Stimulated activated CD4-positive, alpha-beta T cell treated with anti-CD3 and anti-CD28 coated beads, TNF-alpha, amount 100 ng/mL, for 24 hours (primary cell): Measurements from ENCODE around the gene LRRC7.

Experiments
- DNase-seq, 3 experiments: peaks; one replicate each; pipeline ENCODE4 v3.0.0-alpha.2; 2020; ENCODE audit warnings: low read depth in 3 of 3

Gene LRRC7

DNA sequence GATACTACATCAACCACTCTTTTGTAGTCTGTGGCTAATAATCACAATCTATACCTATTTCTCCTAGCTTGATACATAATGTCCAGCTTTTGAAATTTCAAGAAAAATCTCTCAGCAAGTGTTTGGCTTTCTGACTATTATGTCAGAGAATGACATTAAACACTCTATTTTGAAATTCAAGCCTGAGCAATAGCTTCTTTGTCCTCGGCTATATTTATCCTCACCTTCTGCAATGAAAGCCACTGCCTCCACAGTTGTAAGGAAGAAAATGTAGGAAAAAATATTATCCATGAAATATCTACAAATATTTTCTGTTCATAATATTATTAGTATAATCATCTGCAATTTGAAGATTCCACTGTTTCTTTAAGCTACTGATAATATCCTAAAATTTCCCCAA is 22.1 kb downstream of the LRRC7 start:
- DNase-seq, result no peak

DNA sequence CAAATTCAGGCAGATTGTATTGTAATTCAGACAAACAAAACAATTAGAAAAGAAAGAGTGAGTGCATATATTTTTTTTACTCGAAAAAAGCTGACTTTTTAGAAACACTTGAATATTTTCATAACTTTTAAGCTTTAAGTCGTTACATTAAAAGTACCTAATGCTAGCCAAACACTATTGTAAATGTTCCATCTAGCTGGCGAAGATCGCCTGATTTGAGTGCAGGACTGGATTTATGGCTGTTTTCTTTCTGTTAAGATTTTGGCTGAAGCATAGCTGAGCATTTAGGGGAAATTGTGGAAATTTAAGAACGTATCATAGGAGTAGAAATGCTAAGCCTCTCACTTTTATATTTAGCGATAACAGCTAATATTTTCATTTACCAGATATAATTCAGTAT is 24.6 kb downstream of the LRRC7 start:
- no peak for DNase-seq

DNA sequence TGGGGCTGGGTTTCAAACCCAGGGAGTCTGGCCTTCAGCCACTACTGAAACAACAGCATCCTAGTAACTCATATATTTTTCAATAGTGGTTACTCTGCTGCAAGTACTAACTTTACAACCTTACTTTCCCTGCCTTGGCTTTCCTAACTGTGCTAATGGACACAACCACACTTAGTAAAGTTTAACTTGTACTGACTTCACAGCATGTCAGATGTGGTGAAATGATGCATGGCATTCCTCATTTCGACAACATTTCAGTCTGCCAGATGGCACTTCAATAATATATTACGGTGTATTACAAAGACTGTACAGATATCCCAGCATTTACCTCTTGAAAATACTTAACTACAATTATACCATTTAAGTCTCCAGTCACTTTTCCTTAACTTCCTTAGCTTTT is 27.8 kb downstream of the LRRC7 start:
- no peak for DNase-seq

DNA sequence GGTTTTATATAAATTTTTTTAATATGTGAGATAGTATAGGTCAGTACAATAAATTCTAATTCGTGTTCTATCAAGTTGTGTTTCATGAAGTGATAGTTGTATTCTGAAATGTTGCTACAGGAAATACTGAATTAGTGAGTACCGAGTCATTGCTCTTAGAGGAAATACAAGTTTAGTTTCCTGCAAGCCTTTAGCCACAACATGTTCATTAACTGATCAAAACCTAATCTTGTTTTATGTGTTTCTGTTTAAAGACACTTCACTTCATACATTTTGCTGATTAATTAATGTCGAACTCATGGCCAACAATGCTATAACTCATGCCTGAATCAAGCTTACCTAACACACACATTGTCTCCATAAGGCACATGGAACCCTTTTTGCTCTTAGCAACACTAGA is 43.6 kb downstream of the LRRC7 start:
- no peak for DNase-seq

DNA sequence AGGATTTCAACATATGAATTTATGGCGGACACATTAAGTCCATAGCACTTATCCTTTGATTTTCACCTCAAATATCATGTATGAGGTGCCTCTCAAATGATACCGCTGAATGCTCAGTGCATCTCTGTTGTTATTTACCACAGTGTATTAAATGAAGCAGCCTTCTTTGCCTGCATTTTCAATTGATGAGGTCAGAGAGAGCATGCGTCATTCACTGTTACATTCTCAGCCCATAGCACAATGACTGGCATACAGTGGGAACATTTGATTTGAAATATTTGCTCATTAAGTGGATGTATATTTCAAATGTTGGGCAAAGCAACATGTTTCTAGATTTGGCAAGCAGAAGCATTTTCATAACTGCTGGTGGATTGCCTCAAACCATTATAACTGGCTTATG is 45.7 kb downstream of the LRRC7 start:
- DNase-seq, result no peak

DNA sequence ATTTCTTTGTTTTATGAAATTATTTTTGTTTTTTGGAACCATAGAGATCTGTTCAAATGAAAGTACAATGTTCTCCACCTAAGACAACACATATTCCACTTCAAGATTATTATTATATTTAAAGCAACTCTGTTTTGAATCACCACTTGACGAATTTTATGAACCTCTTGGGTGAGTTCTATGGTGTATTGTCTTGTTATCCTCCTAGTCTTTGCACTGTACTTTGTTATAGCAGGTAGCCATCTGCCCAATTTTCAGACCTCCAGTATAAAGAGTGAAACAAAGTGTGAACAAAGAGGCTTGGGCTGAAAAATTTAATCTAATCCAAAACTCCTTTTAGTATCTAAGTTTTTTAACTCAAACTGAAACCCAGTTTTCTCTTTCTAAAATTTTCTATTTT is 71.0 kb downstream of the LRRC7 start:
- no peak for DNase-seq

DNA sequence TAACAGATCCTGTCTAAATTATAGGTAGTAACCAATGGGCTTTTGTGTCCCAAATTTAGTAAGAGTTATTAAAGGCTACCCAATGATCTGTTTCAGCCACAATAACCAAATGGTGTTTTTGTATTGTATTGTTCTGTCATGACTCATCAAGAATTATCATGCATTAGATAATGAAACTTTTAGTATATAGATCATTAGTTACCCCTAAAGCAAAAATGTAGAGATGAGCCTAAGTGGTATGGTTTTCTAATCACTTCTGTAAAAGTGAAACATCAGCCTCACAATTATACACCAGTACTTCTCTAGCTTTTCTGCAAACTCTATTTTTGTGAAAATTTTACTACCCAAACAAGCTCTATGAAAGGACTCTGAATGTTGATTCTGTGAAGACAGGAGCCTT is 71.4 kb downstream of the LRRC7 start:
- no peak for DNase-seq

DNA sequence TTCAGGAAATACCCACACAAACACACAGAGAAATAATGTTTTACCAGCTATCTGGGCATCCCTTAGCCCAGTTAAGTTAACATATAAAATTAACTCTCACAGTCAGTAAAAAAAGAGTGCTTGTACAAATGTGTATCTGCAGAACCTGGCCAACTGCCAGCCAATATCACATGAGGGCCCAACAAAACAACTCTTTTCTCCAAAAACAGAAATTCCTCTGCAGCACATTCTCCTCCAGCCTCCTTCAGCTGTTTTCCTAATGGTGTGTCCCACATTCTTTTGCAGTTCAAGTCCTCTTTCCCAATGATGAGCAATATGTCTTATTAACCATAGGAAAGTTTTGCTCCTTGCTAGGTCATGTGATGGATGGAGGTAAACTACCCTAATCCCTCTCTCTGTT is 75.5 kb downstream of the LRRC7 start:
- DNase-seq, result no peak

DNA sequence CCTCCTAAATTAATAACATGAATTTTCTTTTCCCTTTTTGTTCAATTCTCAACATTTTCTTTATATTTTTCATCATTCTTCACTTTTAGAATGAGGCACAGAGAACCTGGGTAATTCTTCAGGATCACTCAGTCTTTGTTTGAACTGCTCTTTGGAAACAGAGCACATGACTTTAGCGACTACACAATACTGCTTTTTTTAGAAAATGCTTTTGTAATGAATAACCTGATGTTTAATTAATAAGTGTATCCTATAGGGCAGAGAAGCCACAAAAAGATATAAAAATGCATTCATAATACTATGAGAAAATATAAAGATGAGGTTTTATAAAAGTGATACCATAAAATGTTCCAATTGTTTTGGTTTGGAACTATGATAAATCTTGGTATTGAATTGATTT is 77.8 kb downstream of the LRRC7 start:
- DNase-seq, result no peak

DNA sequence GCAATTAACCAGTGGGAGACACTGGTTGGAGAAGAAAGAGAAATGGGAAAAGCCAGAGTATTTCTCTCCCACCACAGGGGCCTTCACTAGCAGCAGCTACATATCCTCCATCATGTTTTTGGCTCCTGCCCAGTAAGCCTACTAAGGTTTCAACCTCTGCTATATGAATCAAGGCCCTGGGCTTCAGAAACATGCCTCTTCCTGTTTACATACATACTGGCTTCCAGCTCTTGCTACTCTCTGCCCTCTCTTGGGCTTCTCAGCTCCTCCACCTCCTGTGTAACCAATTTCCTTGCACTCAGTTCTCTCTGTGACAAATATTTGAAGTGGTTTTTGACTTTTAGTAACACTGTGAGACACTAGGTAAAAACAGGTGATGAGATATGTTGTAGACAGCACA is 80.8 kb downstream of the LRRC7 start:
- DNase-seq, result no peak

DNA sequence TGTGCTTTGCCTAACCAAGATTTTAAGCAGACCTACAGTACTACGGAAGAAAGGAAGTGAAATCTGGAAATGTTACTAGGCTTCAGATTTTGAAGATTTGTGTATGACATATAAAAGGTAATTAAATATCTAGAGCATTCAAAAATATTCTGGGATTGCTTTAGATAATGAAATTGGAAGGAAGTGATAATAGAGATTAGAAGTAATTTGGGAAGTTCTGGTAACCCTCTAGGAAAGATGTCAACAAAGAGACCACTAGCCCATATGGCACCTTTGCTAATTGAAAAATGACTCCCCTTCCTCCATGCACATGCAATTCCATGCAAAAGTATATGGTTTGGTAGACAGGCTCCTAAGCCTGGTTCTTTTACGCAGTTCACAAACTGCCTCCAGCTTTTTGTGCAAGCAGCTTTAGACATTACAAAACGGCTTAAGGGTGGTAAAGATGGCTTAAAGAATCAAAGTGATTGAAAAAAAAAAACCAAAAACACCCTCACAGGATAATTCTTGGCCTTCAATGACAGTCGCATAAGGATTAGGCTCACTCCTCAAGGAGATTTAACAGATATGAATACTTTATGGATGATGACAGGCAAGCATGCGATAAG is 81.8 kb downstream of the LRRC7 start:
- no peak for DNase-seq

DNA sequence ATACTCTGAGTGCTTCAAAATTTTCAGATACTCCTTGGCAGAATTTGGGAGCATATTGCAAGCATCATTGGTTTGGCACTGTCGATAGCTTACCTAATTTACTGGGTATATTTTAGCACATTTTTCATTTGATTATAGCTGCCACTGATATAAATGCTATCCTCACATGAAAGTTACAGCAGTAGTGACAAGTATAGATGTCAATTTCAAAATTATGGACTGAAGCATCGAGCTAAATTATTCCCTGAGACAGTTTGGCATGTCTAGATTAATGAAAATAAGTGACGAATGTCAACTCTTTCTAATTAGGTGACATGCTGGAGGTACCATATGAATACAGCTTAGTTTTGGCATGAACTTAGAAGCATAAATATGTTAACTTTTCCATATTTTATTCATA is 83.1 kb downstream of the LRRC7 start:
- no peak for DNase-seq

DNA sequence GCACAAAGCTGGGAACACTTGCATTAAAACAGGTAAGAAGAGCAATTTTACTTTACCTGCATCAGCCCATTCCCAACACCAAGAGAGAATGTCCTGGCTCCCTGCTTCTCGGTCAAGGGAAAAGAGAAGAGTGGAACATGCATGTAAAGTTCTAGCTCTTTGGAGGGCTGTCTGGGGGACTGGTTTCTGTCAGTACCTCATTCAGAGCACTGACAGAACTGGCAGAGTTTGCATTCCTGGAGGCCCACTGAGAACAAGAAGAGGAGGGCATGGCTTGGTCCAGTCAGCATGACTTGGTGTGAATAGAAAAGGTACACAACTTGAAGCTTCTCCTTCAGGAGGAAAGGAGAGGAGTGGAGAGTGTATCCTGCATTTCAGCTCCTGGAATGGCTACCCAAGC is 83.9 kb downstream of the LRRC7 start:
- no peak for DNase-seq

DNA sequence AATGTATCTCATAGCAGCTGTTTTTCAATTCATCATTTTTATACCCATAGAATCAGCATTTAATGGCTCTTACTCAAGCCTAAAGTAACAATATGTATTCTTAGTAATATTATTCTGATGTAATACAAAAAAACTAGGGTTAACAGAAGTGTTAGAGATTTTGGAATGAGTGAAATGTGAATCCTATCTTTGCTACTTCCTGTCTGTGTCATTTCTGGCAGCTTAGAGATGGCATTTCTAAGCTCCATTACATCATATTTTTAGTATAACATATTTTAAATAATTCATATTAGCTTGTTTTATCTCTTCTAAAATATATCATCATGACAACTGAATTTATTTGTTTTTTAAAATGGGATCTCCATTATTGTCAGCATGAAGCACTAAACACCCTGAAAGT is 90.2 kb downstream of the LRRC7 start:
- DNase-seq, result no peak

DNA sequence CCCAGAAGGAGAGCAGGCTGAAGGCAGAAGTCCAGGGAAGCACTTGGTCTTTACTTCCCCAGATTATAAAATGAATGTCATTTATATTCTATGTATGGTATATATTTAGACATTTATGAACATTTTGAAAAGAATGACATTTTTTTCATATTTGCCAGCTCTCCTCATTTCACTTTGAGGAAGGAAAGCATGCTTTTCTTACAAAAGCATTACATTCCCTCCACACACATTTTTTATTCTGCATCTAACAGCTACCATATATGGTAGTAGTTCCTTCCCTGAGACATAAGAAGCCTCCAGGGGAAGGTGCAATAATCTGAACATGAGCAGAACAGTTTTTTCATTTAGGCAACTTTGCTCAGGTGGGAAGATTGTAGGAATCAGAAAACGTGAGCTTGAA is 94.0 kb downstream of the LRRC7 start:
- DNase-seq, result no peak

DNA sequence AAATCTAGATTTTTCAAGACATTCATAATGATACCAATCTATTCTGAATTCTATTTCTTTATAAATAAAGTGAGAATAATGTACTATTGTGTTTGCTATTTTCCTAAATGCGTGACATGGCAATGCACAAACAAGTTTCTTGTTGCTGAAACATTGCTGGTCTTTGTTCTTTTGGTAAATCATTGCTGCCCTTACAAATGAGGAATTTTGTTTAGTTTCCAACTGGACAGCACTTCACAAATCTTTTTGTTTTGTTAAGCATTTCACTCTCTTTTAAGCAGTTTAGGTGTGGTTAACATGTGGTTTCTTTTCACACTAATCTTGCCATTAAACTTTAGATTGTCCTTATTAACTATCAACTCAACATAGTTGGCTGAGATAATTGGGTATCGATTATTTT is 94.6 kb downstream of the LRRC7 start:
- DNase-seq, result no peak

DNA sequence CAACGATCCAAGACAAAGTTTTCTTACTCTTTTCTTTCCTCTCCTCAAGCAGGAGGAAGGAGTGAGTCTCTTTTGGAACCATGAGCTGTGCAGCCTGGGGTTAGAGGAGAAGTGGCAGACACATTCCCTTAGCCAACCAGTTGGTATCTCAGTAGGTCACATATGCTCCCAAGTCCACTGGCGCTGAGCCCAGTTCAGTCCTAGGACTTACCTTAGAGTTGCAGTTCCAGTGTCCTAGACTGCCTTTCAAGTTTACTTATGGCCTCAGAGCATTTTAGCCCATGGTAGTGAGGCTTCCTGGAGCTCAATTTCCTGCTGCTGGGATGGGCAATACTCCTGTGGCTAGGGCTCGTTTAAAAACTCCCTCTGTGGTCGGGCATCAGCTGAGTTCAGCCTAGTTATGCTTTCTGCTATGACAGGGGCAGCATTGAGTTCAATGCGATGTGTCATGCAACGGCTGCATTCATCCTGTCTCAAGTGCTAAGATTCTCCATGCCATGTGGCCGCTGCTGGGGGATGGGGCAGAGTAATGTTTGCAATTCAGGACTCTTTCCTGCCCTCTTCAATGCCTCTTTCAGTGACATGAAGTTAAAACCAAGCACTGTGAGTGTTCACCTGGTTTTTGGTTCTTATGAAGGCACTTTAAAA is 103.8 kb downstream of the LRRC7 start:
- DNase-seq, result no peak

DNA sequence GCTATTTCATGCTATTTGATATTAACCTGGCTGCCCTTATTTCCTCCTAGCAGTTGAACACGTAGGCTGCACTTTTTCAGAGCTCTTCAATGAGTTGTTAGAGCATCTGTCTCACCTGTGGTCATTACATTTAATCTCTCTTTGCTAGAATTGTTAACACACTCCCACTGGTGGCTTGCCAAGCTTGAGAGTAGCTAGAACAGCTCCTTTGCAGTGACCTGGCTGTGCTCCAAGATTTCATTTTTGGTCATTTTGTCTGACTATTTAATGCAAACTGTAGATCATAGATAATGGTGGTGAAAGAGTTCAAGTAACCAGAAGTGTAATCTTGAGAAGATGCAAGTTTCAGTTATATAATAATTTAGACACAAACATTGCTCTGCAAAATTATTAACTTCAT is 105.6 kb downstream of the LRRC7 start:
- no peak for DNase-seq

DNA sequence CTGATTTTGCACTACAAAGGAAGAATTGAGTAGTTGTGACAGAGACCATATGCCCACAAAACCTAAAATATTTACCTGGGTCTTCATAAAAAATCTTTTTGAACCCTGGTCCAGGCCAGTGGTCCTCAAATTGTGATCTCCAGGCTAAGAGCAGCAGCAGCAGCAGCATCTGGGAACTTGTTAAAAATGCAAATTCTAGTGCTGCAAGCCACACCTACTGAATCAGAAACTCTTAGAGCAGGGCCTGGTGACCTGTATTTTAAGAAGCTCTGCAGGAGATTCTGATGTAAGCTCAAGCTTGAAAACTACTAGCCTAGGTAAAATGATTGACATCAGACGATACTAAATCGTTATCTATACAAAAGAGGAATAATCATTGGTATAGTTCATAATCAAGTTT is 112.2 kb downstream of the LRRC7 start:
- DNase-seq, result no peak

DNA sequence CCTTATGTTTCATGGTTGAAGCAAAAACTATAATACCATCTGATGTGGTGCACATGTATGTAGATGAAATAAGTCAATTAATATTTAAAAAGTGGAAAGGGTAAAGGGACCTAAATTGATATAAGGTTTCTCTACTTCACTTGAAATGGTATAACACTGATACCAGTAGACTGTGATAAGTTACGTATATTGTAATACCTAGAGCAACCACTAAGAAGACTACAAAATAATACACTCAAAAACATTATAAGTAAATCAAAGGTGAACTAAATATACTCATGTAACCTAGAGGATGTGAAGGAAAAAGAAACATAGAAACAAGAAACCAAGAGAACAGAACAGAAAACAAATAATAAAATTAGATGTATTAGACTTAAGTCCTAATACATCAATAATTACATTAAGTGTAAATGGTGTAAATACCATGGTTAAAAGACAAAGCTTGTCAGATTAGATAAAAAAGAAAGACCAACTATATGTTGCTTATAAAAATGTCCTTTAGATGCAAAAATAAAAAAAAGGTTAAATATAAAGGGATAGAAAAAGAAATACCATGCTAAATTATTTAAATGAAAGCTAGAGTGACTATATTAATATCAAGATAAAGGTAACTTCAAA is 118.8 kb downstream of the LRRC7 start:
- no peak for DNase-seq

DNA sequence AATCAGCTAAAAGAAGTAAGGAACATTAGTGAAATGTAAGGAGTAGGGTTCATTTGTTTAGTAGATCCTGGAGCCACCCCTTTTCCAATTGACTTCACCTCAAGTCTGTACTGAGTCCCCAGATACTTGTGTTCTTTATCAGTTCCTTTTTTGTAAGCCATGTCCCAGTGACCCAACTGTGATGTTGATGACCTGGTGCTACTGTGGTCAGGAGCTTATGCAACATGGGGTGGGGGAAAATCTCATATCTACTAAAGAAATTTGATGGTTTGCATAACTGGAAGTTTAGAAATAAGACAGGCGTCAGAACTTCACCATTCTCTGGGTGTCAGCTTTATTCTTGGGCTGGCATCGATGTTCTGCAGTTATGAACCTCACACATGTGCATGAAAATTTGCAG is 120.5 kb downstream of the LRRC7 start:
- DNase-seq, result no peak

DNA sequence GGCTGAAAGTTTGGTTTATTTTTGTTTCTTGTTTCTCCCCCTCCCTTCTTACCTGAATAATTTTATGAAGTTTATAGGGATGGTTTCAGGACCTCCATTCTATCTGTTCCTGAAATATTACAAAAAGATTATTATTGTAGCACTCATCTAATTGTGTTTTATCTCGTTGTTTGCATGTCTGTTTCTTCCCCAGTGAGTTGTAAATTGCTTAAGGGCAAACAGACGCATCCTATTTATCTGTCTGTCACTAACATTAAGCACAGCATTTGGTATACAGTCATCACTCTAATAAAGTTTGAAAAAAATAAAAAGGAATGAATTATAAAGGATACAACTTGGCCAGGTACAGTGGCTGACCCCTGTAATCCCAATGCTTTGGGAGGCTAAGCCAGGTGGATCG is 123.5 kb downstream of the LRRC7 start:
- DNase-seq, result no peak

DNA sequence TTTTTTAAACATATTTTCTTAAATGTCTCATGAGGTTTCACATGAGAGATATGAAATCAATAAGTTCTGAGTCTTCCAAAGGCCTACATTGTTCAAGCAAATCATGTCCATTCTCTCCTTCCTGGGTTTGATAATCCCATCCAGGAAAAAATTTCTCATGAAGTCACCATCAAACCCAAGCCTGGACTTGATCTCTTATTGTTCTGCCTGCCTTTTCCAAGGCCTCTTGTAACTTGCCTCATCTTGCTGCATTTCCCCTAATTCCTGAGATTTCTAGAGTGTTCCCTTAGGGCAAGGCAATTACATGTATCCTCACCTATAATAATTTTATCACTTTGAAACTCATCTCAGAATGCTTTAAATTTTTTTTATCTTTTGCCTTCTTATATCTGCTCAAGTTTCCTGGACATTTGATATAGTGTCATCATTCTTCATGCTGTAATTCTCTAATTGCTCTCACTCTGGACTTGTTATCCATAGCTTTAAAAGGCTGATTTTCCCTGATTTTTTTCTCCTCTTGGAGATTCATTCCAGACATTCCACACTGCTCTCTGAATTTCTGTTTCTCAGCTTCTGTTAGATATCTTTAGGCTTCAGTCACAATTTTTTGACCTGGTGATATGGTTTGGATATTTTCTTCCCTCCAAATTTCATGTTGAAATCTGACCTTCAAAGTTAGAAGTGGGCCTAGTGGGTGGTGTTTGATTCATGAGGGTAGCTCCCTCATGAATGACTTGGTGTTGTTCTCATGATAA is 126.4 kb downstream of the LRRC7 start:
- no peak for DNase-seq
